IgD-negative memory B cell (primary cell): ENCODE results near the gene APOL1. TPM values are rescaled to one million over a fixed set of nuclear protein-coding genes. Genes with fewer than 3 reads are reported as not detected.
A peak's percentile ranks its signal among the peaks of the same experiment; 100 is the strongest.

Source experiments
- H3K27ac Mint-ChIP-seq, 3 donors: one replicate each; pipeline ENCODE4 v1.8.0; 2020 to 2022; ENCODE audit warnings: mild to moderate bottlenecking in 3 of 3, mixed read lengths in 3 of 3, moderate library complexity in 1 of 3
- H3K27me3 Mint-ChIP-seq: one replicate; pipeline ENCODE4 v1.8.0; 2021; ENCODE audit warnings: mixed read lengths
- H3K36me3 Mint-ChIP-seq: one replicate; pipeline ENCODE4 v1.8.0; 2020; ENCODE audit warnings: mild to moderate bottlenecking, mixed read lengths
- H3K4me1 Mint-ChIP-seq, 3 donors: one replicate each; pipeline ENCODE4 v1.8.0; 2020 to 2022; ENCODE audit warnings: mixed read lengths in 3 of 3, mild to moderate bottlenecking in 1 of 3
- H3K4me3 Mint-ChIP-seq, 4 donors: one replicate each; pipeline ENCODE4 v1.8.0; 2020 to 2022; ENCODE audit warnings: mild to moderate bottlenecking in 4 of 4, mixed read lengths in 4 of 4, moderate library complexity in 3 of 4
- H3K9me3 Mint-ChIP-seq, 3 donors: one replicate each; pipeline ENCODE4 v1.8.0; 2020 to 2021; ENCODE audit warnings: mixed read lengths in 3 of 3, mild to moderate bottlenecking in 1 of 3
- polyA plus RNA-seq: library from polyadenylated mRNA; unstranded; fragments of 300-500 nt; fragmentation: Illumina TruSeq; gene quantifications from one replicate; pipeline ENCODE4 v1.2.3, GENCODE V29; 2021

The APOL1 gene
- polyA plus RNA-seq, 1 donor from 2014 or later = 10.7 TPM

DNA sequence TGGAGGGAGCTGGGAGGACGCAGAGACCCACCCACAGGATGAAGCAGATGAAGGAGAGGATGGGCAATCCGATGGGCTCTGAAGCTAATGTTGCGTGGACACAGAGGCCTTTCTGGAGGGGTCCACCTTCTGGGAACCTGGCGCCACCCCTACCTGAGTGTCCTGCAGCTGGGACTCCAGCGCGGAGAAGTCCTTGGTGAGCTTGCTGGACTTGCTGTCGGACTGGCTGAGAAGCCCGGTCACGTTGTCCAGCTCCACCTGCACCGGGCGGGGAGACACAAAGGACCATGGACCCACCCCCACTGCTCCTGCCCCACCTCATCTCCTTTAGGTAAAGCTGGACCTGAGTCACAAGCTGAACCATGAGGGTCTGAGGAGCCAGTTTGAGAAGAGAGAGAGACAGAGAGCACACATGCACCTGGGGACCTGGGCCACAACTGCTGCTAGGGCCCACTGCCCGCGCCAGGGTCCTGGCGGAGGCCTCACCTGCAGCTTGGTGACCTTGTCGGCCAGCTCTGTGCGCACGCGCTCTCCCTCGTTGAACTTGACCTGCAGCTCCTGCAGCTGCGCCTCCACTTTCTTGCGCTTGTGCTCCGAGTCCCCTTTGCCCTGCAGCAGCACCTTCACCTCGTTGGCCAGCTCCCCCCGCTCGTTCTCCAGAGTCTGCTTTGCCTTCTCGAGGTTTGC lies 40.8 kb downstream of the APOL1 start:
- no peaks in the 10 kb centered on the region for H3K9me3 Mint-ChIP-seq
- no peaks in the 10 kb centered on the region for H3K27me3 Mint-ChIP-seq
- H3K36me3 Mint-ChIP-seq = peaks cover 10% of the 10 kb centered on the region
- H3K27ac Mint-ChIP-seq = peak overlapping the region in 2 of 3 donors; percentile 9 to 74
- H3K4me3 Mint-ChIP-seq = no peak overlapping the region
- peaks cover 0 to 6% (median 0%) of the 10 kb centered on the region in 3 donors for H3K4me1 Mint-ChIP-seq

DNA sequence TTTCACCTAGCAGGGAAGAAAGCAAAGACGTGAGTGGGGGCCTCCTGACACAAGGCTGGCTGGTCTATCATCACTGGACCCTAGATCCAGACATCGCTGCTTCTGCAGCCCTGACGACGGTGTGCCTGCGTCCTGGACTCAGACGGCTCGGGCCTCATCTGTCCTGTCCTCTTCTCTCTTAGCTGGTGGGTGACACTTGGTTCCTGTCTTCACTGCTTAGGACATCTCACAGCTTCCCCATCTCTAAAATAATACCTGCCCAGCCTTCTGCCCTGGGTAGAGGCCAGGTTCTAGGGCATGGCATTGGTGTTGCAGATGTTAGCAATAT lies 41.3 kb downstream of the APOL1 start:
- H3K36me3 Mint-ChIP-seq = peaks cover 10% of the 10 kb centered on the region
- no peak overlapping the region for H3K4me3 Mint-ChIP-seq
- H3K9me3 Mint-ChIP-seq = no peaks in the 10 kb centered on the region
- no peaks in the 10 kb centered on the region for H3K27me3 Mint-ChIP-seq
- peak overlapping the region in 2 of 3 donors; percentile 9 to 74 for H3K27ac Mint-ChIP-seq
- H3K4me1 Mint-ChIP-seq = peaks cover 0 to 6% (median 0%) of the 10 kb centered on the region in 3 donors

DNA sequence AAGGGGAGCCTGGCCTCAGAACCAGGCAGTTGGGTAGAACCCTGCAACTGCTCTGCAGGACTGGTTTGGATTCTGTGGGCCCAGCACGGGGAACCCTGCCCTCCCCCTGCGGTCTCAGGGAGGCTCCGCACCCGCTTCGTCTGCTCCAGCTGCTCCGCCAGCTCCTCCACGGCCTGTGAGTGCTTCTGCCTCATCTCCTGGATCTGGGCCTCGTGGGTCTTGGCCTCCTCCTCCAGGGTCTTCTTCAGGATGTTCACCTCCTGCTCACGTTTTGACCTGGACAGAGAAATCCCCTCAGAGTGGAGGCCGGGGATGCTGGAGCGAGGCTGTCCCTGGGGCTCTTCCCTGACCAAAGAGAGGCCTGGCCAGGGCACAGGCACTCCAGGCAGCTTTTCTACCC lies 41.9 kb downstream of the APOL1 start:
- no peak overlapping the region for H3K4me3 Mint-ChIP-seq
- H3K4me1 Mint-ChIP-seq = peaks cover 0 to 6% (median 0%) of the 10 kb centered on the region in 3 donors
- H3K36me3 Mint-ChIP-seq = peaks cover 10% of the 10 kb centered on the region
- H3K27ac Mint-ChIP-seq = peak overlapping the region in 1 of 3 donors; percentile 53
- H3K9me3 Mint-ChIP-seq = no peaks in the 10 kb centered on the region
- H3K27me3 Mint-ChIP-seq = no peaks in the 10 kb centered on the region

DNA sequence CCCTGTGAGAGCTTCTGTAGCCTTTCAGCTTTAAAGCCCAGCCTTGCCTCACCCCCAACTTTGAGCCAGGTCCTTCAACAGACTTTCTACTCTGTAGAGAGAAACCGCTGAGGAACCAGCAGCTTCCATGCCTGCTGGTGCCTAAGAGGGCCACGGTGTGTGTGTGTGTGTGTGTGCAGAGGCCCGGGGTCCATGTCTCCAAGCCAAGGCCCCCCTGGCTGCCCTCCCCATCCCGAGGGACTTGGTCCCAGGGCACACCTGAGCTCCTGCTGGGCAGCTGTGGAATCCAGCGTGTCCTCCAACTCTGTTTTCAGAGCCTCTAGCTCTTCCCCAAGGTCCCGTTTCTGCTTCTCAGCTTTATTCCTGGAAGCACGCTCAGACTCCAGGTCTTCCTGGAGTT lies 42.3 kb downstream of the APOL1 start:
- H3K4me1 Mint-ChIP-seq = peaks cover 0 to 6% (median 0%) of the 10 kb centered on the region in 3 donors
- no peaks in the 10 kb centered on the region for H3K27me3 Mint-ChIP-seq
- no peaks in the 10 kb centered on the region for H3K9me3 Mint-ChIP-seq
- peak overlapping the region in 1 of 3 donors; percentile 53 for H3K27ac Mint-ChIP-seq
- H3K4me3 Mint-ChIP-seq = no peak overlapping the region
- H3K36me3 Mint-ChIP-seq = peaks cover 10% of the 10 kb centered on the region

DNA sequence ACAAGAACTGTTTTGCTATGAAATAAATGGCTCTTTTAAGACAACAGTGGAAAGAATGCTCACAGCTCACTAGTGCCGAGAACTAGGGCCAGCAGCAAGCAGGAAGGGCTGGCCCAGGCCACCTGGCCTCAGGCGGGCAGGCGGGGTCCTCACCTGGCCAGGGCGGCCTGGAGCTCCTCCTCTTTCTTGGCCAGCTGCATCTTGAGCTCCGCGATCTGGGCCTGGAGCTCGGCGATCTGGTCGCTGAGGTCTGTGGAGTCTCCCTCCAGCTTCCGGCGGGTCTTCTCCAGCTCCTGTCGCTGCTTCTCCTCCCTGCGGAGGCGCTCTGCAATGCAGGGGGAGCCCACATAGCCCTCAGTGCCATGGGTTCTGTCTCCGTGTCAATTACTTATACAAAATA lies 43.8 kb downstream of the APOL1 start:
- H3K9me3 Mint-ChIP-seq = no peaks in the 10 kb centered on the region
- H3K27me3 Mint-ChIP-seq = no peaks in the 10 kb centered on the region

DNA sequence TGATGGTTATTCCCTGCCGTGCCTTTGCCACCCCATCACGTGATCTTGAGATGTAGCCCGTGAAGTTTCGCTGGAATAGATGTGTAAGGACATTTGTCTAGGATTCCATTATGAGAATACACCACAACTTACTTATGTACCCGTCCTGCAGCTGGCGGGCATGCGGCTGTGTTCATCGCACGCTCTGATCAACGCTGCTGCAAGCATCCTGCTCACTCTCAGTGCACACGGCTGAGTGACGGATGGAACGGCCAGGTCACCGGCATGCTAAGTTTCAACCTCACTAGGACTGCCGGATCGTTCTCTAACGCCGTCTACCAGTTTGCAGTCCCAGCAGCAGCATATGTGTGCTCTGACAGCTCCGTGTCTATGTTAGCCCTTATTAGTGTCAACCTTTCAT lies 44.6 kb downstream of the APOL1 start:
- no peaks in the 10 kb centered on the region for H3K9me3 Mint-ChIP-seq
- no peak overlapping the region for H3K4me3 Mint-ChIP-seq
- H3K36me3 Mint-ChIP-seq = peaks cover 4% of the 10 kb centered on the region
- H3K27me3 Mint-ChIP-seq = no peaks in the 10 kb centered on the region
- peaks cover 7 to 15% (median 8%) of the 10 kb centered on the region in 3 donors for H3K4me1 Mint-ChIP-seq
- peak overlapping the region; percentile 47 to 84 (median 48) for H3K27ac Mint-ChIP-seq

More for the DNA sequence above, 43.8 kb downstream of the APOL1 start:
- no peak overlapping the region for H3K4me3 Mint-ChIP-seq
- peaks cover 8% of the 10 kb centered on the region for H3K36me3 Mint-ChIP-seq
- peaks cover 4 to 12% (median 4%) of the 10 kb centered on the region in 3 donors for H3K4me1 Mint-ChIP-seq
- H3K27ac Mint-ChIP-seq = no peak overlapping the region

DNA sequence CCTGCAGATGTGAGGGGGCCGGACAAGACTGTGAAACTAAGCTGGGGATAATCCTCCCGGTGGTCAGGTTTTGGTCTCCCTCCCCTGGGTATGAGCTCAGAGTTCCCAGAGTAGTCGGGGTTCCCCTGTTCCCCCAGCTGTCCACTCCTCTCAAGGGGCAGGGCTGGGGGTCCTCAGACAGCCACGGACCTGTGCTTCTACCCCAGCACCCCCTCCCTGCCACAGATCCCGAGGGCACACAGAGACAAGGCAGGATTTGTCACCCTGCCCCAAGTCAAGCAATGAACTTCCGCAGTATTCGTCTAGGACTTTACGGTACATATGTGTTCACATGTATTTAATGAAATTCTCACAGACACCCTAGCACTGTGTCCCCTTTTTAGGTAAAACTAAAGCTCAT lies 45.2 kb downstream of the APOL1 start:
- no peaks in the 10 kb centered on the region for H3K27me3 Mint-ChIP-seq
- H3K9me3 Mint-ChIP-seq = no peaks in the 10 kb centered on the region
- no peaks in the 10 kb centered on the region for H3K36me3 Mint-ChIP-seq
- no peak overlapping the region for H3K4me3 Mint-ChIP-seq
- H3K4me1 Mint-ChIP-seq = peaks cover 7 to 15% (median 8%) of the 10 kb centered on the region in 3 donors
- H3K27ac Mint-ChIP-seq = peak overlapping the region in 1 of 3 donors; percentile 47

DNA sequence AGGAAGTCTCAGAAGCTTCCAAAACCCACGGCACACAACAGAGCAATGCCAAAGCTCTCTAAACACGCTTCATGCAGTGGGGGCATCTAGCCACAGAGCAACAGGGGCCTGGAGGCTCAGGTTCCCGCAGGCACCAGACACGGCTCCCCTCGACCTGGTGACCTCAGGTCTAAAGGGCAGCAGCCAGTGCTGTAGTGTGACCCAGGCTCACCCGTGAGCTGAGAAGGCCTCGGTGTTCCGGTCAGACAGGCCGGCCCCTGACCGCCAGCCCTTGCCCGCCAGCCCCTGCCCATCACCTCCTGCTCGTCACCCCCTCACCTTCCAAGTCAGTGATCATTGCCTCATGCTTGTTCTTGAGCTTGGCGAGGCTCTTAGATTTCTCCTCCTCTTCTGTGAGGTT lies 45.7 kb downstream of the APOL1 start:
- peak overlapping the region in 1 of 3 donors; percentile 47 for H3K27ac Mint-ChIP-seq
- no peak overlapping the region for H3K4me3 Mint-ChIP-seq
- H3K27me3 Mint-ChIP-seq = no peaks in the 10 kb centered on the region
- peaks cover 7 to 15% (median 8%) of the 10 kb centered on the region in 3 donors for H3K4me1 Mint-ChIP-seq
- H3K36me3 Mint-ChIP-seq = no peaks in the 10 kb centered on the region
- H3K9me3 Mint-ChIP-seq = no peaks in the 10 kb centered on the region

DNA sequence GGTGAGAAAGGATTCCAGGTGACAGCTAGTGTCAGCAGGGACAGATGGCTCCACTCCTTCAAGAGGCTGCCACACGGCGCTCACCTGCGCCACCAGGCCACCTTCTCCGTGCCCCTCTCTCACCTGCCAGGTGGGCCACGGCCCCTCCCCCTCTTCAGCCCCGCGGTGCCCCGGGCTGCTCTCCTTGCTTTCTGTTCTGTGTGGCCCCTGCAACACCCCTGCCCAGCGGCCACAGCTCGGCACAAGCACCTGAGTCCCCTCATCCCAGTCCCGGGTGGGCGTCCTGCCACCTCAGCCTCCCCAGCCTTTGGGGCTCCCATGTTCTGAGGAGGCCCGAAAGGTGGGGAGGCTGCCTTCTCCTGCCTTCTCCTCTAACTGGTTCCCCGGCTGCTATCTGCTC lies 46.4 kb downstream of the APOL1 start:
- Mint-ChIP-seq H3K9me3 (no peaks in the 10 kb centered on the region), H3K27ac (peak overlapping the region in 2 of 3 donors; percentile 53 to 63), H3K36me3 (no peaks in the 10 kb centered on the region)

DNA sequence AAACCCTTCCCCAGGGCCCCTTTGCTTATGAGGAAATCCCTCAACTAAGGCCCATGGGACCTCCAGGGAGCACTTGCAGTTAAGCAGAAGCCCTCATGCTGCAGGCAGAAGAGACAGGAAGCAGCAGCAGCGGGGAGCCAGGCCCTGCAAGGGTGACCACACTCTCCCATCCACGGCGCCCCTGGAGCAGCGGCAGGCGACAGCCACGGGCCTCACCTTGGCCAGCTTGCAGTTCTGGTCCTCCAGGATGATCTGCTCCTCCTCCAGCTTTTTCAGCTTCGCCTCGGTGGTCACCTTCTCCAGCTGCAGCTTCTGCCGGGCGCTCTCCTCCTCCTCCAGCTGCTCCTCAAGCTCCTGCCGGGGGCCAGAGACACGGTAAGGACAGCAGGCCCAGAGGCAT lies 47.0 kb downstream of the APOL1 start:
- peaks cover 7 to 21% (median 8%) of the 10 kb centered on the region in 3 donors for H3K4me1 Mint-ChIP-seq
- H3K9me3 Mint-ChIP-seq = no peaks in the 10 kb centered on the region
- no peaks in the 10 kb centered on the region for H3K27me3 Mint-ChIP-seq
- no peak overlapping the region for H3K27ac Mint-ChIP-seq
- H3K36me3 Mint-ChIP-seq = no peaks in the 10 kb centered on the region
- H3K4me3 Mint-ChIP-seq = no peak overlapping the region

More for the DNA sequence above, 46.4 kb downstream of the APOL1 start:
- no peaks in the 10 kb centered on the region for H3K27me3 Mint-ChIP-seq
- no peak overlapping the region for H3K4me3 Mint-ChIP-seq
- H3K4me1 Mint-ChIP-seq = peaks cover 7 to 21% (median 8%) of the 10 kb centered on the region in 3 donors

DNA sequence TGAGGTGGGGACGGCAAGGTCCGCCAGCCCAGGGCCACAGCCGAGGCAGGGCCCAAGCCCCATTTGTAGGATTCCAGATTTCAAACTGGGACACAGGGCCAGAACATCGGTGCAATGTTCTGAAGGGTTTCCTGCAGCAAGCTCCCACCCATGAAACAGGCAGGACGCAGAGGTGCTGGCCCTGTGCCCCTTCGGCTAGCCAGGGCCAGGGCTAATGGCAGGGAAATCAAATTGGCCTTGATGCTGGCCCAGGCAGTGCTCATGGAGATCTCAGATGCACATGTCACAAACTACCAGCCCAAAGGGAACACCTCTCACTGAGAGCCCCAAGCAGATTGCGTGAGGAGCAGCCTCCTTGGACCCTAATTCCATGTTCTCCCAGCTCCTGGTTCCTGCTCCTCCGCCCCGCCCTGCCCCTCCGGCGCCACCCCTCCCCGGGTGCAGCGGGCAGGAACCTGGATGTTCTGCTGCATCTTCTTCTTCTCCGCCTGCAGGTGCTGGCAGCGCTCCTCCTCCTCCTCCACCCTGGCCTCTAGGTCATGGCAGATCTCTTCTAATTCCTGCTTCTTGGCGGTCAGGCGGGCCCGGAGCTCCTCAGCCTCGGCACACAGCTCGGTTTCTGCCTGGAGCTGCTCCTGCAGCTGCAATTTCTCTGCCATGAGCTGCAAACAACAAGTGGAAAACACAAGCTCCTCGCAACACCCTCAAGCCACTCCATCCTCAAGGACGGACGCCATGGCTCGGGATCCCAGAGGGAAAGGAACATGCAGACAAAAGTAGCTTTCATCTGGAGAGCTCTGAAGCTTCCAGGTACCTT lies 47.7 kb downstream of the APOL1 start:
- no peak overlapping the region for H3K4me3 Mint-ChIP-seq
- H3K36me3 Mint-ChIP-seq = no peaks in the 10 kb centered on the region
- H3K9me3 Mint-ChIP-seq = no peaks in the 10 kb centered on the region
- H3K27ac Mint-ChIP-seq = peak overlapping the region; percentile 50 to 92 (median 65)
- H3K27me3 Mint-ChIP-seq = no peaks in the 10 kb centered on the region
- H3K4me1 Mint-ChIP-seq = peaks cover 7 to 19% (median 8%) of the 10 kb centered on the region in 3 donors

DNA sequence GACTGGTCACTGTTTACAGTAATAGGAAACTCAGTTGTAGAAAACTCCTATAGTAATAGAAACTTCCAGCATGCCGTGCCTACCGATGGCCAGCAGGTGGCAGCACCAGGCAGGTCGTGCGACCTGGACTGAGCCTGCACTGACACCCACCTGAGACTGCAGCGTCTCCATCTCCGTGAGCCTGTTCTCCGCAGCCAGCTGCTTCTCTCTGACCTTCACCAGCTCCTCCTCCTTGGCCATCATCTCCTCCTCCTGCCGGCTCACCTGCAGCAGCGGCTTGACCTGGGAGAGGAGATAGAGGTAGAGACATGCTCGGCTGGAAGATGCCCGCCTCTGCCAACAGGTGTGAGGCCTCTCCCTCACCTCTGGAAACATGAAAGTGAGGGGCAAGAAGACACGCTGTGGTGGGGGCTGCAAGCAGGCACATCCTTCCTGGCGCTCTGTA lies 48.5 kb downstream of the APOL1 start:
- peaks cover 7 to 16% (median 8%) of the 10 kb centered on the region in 3 donors for H3K4me1 Mint-ChIP-seq
- no peaks in the 10 kb centered on the region for H3K9me3 Mint-ChIP-seq
- H3K36me3 Mint-ChIP-seq = no peaks in the 10 kb centered on the region
- peak overlapping the region; percentile 43 to 92 (median 86) for H3K27ac Mint-ChIP-seq
- H3K4me3 Mint-ChIP-seq = peak overlapping the region in 3 of 4 donors; percentile 41 to 84 (median 62)
- H3K27me3 Mint-ChIP-seq = no peaks in the 10 kb centered on the region

DNA sequence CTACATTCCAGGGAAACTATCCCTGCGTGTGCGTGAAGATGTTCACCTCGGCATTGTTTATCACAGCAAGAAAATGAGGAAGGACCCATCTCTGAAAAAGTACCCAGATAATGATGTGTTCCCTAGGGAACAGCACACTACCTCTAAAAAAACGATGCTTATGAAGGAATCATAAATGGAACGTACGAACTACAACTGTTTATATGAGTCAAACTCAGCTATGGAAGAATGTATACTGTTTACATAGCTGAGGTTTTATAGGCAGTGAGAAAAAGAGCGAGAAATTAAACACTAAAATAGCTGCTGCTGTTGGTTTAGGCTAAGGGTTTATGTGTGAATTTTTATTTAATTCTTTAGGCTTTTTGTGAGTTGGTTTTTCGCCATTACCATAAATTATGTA lies 48.9 kb downstream of the APOL1 start:
- H3K4me1 Mint-ChIP-seq = peaks cover 7 to 16% (median 8%) of the 10 kb centered on the region in 3 donors
- H3K36me3 Mint-ChIP-seq = no peaks in the 10 kb centered on the region
- peak overlapping the region in 2 of 4 donors; percentile 62 to 84 for H3K4me3 Mint-ChIP-seq

DNA sequence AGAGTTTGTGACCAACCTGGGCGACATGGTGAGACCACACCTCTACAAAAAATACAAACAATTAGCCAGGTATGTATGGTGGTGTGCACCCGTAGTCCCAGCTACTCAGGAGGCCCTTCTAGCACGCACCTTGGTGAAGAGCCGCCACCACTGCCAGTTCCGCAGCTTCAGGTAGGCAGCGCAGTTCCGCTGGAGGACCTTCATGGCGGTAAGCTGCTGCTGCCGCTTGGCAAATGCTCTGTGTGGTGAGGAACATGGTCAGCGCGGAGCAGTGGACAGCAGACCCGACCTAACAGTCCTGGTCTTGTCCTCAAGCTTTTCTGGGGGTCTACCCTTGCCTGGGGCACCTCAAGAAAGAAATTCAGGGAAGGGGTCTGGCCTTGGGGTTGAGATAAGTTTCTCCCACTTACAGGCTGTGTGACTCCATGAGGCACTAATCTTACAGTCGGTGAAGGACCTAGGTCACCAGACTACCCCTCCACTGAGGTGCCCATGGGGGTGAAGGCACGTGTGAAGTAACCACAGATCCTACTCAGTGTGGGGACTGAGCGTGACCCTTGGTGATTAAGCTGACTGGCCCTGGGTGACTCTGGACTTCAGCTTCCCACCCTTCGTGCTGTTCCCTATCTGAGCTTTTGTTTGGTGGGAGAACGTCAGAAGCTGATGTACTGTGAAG lies 49.6 kb downstream of the APOL1 start:
- peaks cover 1% of the 10 kb centered on the region for H3K36me3 Mint-ChIP-seq
- H3K4me3 Mint-ChIP-seq = no peak overlapping the region

More for the DNA sequence above, 48.9 kb downstream of the APOL1 start:
- no peaks in the 10 kb centered on the region for H3K9me3 Mint-ChIP-seq
- H3K27ac Mint-ChIP-seq = peak overlapping the region; percentile 43 to 92 (median 86)
- no peaks in the 10 kb centered on the region for H3K27me3 Mint-ChIP-seq

DNA sequence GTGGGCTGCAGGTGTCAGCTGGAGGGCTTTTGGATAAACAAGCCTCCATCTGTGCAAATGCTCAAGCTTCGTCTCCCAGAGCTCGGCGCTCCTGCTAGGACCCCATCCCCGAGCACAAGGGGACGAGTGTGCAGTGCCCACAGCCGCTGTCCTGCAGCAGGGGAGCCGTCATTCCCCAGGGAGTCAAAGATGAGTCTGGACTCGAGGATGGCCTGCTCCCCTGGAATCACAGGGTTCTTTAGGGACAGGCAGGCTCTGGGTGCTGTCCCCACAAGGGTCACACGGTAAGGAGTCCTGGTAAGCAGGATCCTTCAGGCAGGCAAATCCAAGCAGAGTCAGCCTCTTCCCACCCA lies 50.2 kb downstream of the APOL1 start:
- Mint-ChIP-seq H3K36me3 (peaks cover 1% of the 10 kb centered on the region), H3K27me3 (no peaks in the 10 kb centered on the region), H3K27ac (peak overlapping the region in 2 of 3 donors; percentile 23 to 31), H3K9me3 (no peaks in the 10 kb centered on the region), H3K4me1 (peaks cover 7 to 16% (median 8%) of the 10 kb centered on the region in 3 donors), H3K4me3 (no peak overlapping the region)

More for the DNA sequence above, 49.6 kb downstream of the APOL1 start:
- Mint-ChIP-seq H3K9me3 (no peaks in the 10 kb centered on the region), H3K4me1 (peaks cover 7 to 16% (median 8%) of the 10 kb centered on the region in 3 donors), H3K27ac (peak overlapping the region in 2 of 3 donors; percentile 23 to 31), H3K27me3 (no peaks in the 10 kb centered on the region)
